Endodermal cell (in vitro differentiated cells): ENCODE results near the gene LSP1. TPM values are rescaled to one million over a fixed set of nuclear protein-coding genes. Genes with fewer than 3 reads are reported as not detected.
A peak's percentile ranks its signal among the peaks of the same experiment; 100 is the strongest.

Experiments
- DNase-seq: peaks from one replicate; pipeline ENCODE4 v3.0.0-alpha.2; 2017
- H3K27ac ChIP-seq: 2 replicates; pipeline ENCODE4 v1.5.1; 2013; ENCODE audit warnings: mild to moderate bottlenecking, low read depth, low read length, moderate library complexity
- H3K27me3 ChIP-seq: 2 replicates; pipeline ENCODE4 v1.6.1; 2013; ENCODE audit warnings: mild to moderate bottlenecking, low read length, moderate library complexity; ENCODE audit not compliant: insufficient read depth, control insufficient read depth, poor library complexity, severe bottlenecking
- H3K36me3 ChIP-seq: 2 replicates; pipeline ENCODE4 v1.7.0; 2013; ENCODE audit warnings: mild to moderate bottlenecking, low read length, moderate library complexity; ENCODE audit not compliant: control insufficient read depth, insufficient read depth
- H3K4me1 ChIP-seq: one replicate; pipeline ENCODE4 v1.7.0; 2013; ENCODE audit warnings: low read length; ENCODE audit not compliant: control insufficient read depth, insufficient read depth
- H3K4me3 ChIP-seq: 2 replicates; pipeline ENCODE4 v1.5.1; 2013; ENCODE audit warnings: mild to moderate bottlenecking, low read length, moderate library complexity
- H3K9ac ChIP-seq: 2 replicates; pipeline ENCODE4 v1.6.1; 2013; ENCODE audit warnings: mild to moderate bottlenecking, low read length, moderate library complexity; ENCODE audit not compliant: poor library complexity, severe bottlenecking; ENCODE audit errors: extremely low read depth
- H3K9me3 ChIP-seq: 2 replicates; pipeline ENCODE4 v1.6.1; 2013; ENCODE audit warnings: mild to moderate bottlenecking, low read length, moderate library complexity; ENCODE audit not compliant: control insufficient read depth
- H3K27ac Mint-ChIP-seq: 2 replicates; pipeline ENCODE4 v1.8.0; 2020; ENCODE audit warnings: mixed read lengths
- H3K27me3 Mint-ChIP-seq: 2 replicates; pipeline ENCODE4 v1.8.0; 2021; ENCODE audit warnings: mild to moderate bottlenecking, mixed read lengths; ENCODE audit not compliant: insufficient read depth
- H3K36me3 Mint-ChIP-seq: 2 replicates; pipeline ENCODE4 v1.8.0; 2020; ENCODE audit warnings: low read depth, mixed read lengths
- H3K4me1 Mint-ChIP-seq: 2 replicates; pipeline ENCODE4 v1.8.0; 2020; ENCODE audit warnings: mixed read lengths
- H3K4me3 Mint-ChIP-seq: 2 replicates; pipeline ENCODE4 v1.8.0; 2020; ENCODE audit warnings: mild to moderate bottlenecking, moderate library complexity, mixed read lengths
- H3K9me3 Mint-ChIP-seq: 2 replicates; pipeline ENCODE4 v1.8.0; 2020; ENCODE audit warnings: mild to moderate bottlenecking, mixed read lengths
- WGBS, 2 experiments: methylation state at CpG; one replicate each; pipeline versions ENCODE4 v1.1.5 to v1.1.7; 2013; ENCODE audit warnings: missing lambda C conversion rate in 2 of 2, mixed read lengths in 1 of 2; ENCODE audit not compliant: insufficient coverage in 1 of 2, insufficient read length in 1 of 2; 5-methylcytosine and 5-hydroxymethylcytosine counted together
- total RNA-seq, 2 donors: library from RNA; stranded (reverse); fragmentation: NEBNext Ultra II Directional in 1 of 2; extraction: Animal tissue kit (Norgen Biotek cat#: 25700) in 1 of 2; gene quantifications; 2 replicates in 1 of 2; 3 replicates in 1 of 2; pipeline ENCODE4 v1.2.1, GENCODE V29; 2021
- TF ChIP-seq, protein P1 (sequence below): fragments of 200-600 bp; sonication (generic); conservative IDR thresholded peaks from 2 replicates; pipeline ENCODE4 v1.5.0; 2021; ENCODE audit warnings: antibody characterized with exemption, mild to moderate bottlenecking

Gene LSP1
- total RNA-seq, 2 donors from 2014 or later = not detected

DNA sequence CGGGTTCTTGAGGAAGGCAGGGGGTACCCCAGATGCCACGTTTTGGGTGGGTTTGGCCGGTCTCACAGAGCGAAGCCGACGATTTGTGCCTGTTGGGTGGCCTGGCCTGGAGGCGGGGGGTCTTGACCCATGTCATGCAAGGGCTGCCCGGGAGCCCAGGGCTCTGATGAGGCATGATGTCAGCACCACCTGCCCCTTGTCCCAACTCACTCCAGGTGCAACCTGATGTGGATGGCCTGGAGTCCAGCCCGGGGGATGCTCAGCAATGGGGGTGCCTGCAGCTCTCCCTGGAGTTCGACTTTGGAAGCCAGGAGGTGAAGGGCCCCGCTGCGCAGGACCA, 17.2 kb upstream of the LSP1 start:
- WGBS, 2 experiments = 94 to 96% methylated on average over 4 to 12 of the region's 12 CpGs
- Mint-ChIP-seq H3K4me3 (no peak overlapping the region), H3K4me1 (no peaks in the 10 kb centered on the region), H3K27ac (no peak overlapping the region), H3K27me3 (peaks cover 19% of the 10 kb centered on the region), H3K36me3 (no peaks in the 10 kb centered on the region), H3K9me3 (no peaks in the 10 kb centered on the region)
- DNase-seq = no peak
- TF ChIP-seq, protein P1, sequence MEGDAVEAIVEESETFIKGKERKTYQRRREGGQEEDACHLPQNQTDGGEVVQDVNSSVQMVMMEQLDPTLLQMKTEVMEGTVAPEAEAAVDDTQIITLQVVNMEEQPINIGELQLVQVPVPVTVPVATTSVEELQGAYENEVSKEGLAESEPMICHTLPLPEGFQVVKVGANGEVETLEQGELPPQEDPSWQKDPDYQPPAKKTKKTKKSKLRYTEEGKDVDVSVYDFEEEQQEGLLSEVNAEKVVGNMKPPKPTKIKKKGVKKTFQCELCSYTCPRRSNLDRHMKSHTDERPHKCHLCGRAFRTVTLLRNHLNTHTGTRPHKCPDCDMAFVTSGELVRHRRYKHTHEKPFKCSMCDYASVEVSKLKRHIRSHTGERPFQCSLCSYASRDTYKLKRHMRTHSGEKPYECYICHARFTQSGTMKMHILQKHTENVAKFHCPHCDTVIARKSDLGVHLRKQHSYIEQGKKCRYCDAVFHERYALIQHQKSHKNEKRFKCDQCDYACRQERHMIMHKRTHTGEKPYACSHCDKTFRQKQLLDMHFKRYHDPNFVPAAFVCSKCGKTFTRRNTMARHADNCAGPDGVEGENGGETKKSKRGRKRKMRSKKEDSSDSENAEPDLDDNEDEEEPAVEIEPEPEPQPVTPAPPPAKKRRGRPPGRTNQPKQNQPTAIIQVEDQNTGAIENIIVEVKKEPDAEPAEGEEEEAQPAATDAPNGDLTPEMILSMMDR = no peak
- Histone ChIP-seq H3K9ac (no peak overlapping the region), H3K36me3 (no peaks in the 10 kb centered on the region), H3K9me3 (no peaks in the 10 kb centered on the region), H3K27ac (no peak overlapping the region), H3K27me3 (peaks cover 24% of the 10 kb centered on the region), H3K4me1 (no peaks in the 10 kb centered on the region), H3K4me3 (no peak overlapping the region)

DNA sequence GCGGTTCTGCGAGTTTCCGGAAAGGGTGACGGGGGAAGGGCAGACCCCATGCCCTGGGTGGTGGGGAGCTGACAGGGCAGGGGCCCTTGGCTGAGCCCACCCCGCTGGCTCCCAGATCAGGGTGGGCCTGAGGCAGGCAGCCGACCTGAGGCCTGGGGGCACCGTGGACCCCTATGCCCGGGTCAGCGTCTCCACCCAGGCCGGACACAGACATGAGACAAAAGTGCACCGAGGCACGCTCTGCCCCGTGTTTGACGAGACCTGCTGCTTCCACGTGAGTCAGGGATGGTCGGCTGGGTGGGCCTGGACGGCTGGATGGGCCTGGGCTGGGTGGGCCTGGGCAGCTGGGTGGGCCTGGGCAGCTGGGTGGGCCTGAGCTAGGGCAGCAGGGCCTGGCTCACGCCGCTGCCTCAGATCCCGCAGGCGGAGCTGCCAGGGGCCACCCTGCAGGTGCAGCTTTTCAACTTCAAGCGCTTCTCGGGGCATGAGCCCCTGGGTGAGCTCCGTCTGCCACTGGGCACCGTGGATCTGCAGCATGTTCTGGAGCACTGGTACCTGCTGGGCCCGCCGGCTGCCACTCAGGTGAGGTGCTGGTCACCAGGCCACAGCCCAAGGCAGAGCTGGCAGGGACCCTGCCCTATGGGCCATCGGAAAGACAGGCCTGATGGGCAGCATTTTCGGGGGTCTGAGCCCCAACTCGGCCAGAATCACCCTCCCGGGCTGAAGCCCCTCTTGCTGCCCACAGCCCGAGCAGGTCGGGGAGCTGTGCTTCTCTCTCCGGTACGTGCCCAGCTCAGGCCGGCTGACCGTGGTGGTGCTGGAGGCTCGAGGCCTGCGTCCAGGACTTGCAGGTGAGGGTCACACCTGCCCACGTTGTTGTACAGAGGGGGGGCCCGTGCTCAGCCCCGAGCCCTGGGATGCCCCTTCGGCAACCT, 16.6 kb upstream of the LSP1 start:
- no peak overlapping the region for H3K4me3 Mint-ChIP-seq
- 90 to 91% methylated on average over 22 to 43 of the region's 43 CpGs for WGBS, 2 experiments
- no peaks in the 10 kb centered on the region for H3K9me3 Mint-ChIP-seq
- H3K36me3 ChIP-seq = no peaks in the 10 kb centered on the region
- H3K9ac ChIP-seq = no peak overlapping the region
- no peak overlapping the region for H3K27ac Mint-ChIP-seq
- no peak overlapping the region for H3K27ac ChIP-seq
- peaks cover 16% of the 10 kb centered on the region for H3K27me3 Mint-ChIP-seq
- TF ChIP-seq, protein P1 = no peak
- no peaks in the 10 kb centered on the region for H3K9me3 ChIP-seq
- no peak for DNase-seq
- peaks cover 24% of the 10 kb centered on the region for H3K27me3 ChIP-seq
- no peaks in the 10 kb centered on the region for H3K4me1 Mint-ChIP-seq
- H3K4me3 ChIP-seq = no peak overlapping the region
- no peaks in the 10 kb centered on the region for H3K36me3 Mint-ChIP-seq
- no peaks in the 10 kb centered on the region for H3K4me1 ChIP-seq

DNA sequence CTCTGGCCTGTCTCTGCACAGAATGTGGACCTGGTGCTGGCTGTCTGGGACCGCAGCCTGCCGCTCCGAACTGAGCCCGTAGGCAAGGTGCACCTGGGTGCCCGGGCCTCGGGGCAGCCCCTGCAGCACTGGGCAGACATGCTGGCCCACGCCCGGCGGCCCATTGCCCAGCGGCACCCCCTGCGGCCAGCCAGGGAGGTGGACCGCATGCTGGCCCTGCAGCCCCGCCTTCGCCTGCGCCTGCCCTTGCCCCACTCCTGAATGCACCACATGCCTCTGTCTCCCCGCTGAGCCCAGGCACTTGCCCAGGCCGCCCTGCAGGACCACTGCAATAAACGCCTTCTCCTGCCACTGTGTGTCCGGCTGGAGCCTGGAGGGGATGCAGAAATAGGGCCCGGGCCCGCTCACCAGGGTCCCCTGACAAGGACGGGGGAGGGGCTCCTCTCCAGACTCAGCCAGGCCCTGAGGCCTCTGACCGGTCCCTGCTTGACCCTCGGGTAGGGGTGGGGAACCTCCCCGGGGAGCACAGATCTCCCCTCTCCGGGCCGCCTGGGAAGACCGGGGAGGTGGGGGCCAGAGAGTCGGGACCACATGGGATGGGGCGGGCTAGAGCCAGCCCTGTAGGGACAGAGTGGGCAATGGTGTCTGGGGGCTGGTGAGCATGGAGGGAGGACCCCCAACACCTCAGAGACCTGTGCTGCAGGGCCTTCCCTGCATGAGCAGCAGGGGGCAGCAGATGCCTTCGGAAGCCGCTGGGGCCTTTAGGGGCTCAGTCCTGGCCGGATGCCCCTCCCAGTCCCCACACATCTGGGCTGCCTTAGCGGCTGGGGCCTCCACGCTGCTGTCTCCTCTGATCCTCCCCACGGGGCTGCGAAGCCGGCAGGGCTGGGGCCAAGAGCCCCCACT, 15.5 kb upstream of the LSP1 start:
- Mint-ChIP-seq H3K9me3 (no peaks in the 10 kb centered on the region), H3K4me3 (no peak overlapping the region), H3K4me1 (no peaks in the 10 kb centered on the region), H3K27me3 (peaks cover 12% of the 10 kb centered on the region), H3K36me3 (no peaks in the 10 kb centered on the region), H3K27ac (no peak overlapping the region)
- H3K36me3 ChIP-seq = no peaks in the 10 kb centered on the region
- no peak overlapping the region for H3K27ac ChIP-seq
- DNase-seq = peak; percentile 92
- TF ChIP-seq, protein P1 = peak; percentile 93
- H3K27me3 ChIP-seq = peaks cover 16% of the 10 kb centered on the region
- no peak overlapping the region for H3K9ac ChIP-seq
- no peak overlapping the region for H3K4me3 ChIP-seq
- WGBS, 2 experiments = 71 to 76% methylated on average over 17 to 38 of the region's 38 CpGs
- H3K4me1 ChIP-seq = no peaks in the 10 kb centered on the region
- H3K9me3 ChIP-seq = no peaks in the 10 kb centered on the region
